ENCODE data around the gene NNT. TPM values are rescaled to one million over a fixed set of nuclear protein-coding genes. Genes with fewer than 3 reads are reported as not detected.

Gene NNT
- total and polyA plus RNA-seq, 3 donors from 2014 or later, result 25.4 to 55.0 (median 32.1) TPM

DNA sequence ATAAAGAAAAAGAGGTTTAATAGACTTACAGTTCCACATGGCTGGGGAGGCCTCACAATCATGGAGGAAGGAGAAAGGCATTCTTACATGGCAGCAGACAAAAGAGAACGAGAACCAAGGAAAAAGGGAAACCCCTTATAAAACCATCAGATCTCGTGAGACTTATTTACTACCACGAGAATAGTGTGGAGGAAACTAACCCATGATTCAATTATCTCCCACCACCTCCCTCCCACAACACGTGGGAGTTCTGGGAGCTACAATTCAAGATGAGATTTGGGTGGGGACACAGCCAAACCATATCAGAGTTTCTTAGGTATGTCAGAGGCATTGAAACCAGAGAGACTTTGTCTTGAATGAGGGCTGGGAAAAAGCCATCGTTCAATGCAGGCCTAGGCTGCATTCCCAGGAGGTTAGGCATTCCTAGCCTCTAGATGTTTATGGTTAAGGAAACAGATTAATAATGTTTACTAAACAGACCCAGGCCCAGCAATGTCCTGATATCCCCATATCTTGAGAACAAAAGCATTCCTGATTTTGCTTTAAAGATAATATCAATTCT lies 38.6 kb upstream of the NNT start:
- TF ChIP-seq, protein P1, sequence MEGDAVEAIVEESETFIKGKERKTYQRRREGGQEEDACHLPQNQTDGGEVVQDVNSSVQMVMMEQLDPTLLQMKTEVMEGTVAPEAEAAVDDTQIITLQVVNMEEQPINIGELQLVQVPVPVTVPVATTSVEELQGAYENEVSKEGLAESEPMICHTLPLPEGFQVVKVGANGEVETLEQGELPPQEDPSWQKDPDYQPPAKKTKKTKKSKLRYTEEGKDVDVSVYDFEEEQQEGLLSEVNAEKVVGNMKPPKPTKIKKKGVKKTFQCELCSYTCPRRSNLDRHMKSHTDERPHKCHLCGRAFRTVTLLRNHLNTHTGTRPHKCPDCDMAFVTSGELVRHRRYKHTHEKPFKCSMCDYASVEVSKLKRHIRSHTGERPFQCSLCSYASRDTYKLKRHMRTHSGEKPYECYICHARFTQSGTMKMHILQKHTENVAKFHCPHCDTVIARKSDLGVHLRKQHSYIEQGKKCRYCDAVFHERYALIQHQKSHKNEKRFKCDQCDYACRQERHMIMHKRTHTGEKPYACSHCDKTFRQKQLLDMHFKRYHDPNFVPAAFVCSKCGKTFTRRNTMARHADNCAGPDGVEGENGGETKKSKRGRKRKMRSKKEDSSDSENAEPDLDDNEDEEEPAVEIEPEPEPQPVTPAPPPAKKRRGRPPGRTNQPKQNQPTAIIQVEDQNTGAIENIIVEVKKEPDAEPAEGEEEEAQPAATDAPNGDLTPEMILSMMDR (IDR thresholded peaks at IDR 0.05), result no peak
- no peak for TF ChIP-seq POLR2A (IDR thresholded peaks at IDR 0.05)
- Histone ChIP-seq H3K4me1 (peaks cover 11% of the 10 kb centered on the region), H3K27me3 (no peaks in the 10 kb centered on the region), H3K4me3 (no peak overlapping the region), H3K9me3 (no peaks in the 10 kb centered on the region), H3K36me3 (ENCODE audit: low read depth, missing control alignments) (no peaks in the 10 kb centered on the region), H3K27ac (no peak overlapping the region)
- intact Hi-C loops (cut with DNase I; ENCODE audit: low total_unique reads), result no loop called here
- no peak for DNase-seq
- 55 to 58% methylated on average over 5 of the region's 5 CpGs for WGBS, 2 donors

GRCh38 chr5:43565043-43565442 lies 37.9 kb upstream of the NNT start:
- H3K27me3 ChIP-seq, result no peaks in the 10 kb centered on the region
- no peak for DNase-seq
- TF ChIP-seq, protein P1 (IDR thresholded peaks at IDR 0.05), result no peak
- TF ChIP-seq POLR2A (IDR thresholded peaks at IDR 0.05), result no peak
- H3K4me3 ChIP-seq, result no peak overlapping the region
- no peaks in the 10 kb centered on the region for H3K9me3 ChIP-seq
- H3K36me3 ChIP-seq (ENCODE audit: low read depth, missing control alignments), result no peaks in the 10 kb centered on the region
- peaks cover 11% of the 10 kb centered on the region for H3K4me1 ChIP-seq
- H3K27ac ChIP-seq, result no peak overlapping the region
- intact Hi-C loops (cut with DNase I; ENCODE audit: low total_unique reads), result no loop called here
- 80 to 86% methylated on average over 5 of the region's 5 CpGs for WGBS, 2 donors

GRCh38 chr5:43567967-43568366 lies 35.0 kb upstream of the NNT start:
- no peak overlapping the region for H3K4me3 ChIP-seq
- H3K9me3 ChIP-seq, result no peaks in the 10 kb centered on the region
- intact Hi-C loops (cut with DNase I; ENCODE audit: low total_unique reads), result no loop called here
- 69 to 71% methylated on average over 3 of the region's 3 CpGs for WGBS, 2 donors
- no peaks in the 10 kb centered on the region for H3K36me3 ChIP-seq (ENCODE audit: low read depth, missing control alignments)
- H3K4me1 ChIP-seq, result peaks cover 8% of the 10 kb centered on the region
- no peak for TF ChIP-seq POLR2A (IDR thresholded peaks at IDR 0.05)
- TF ChIP-seq, protein P1 (IDR thresholded peaks at IDR 0.05), result no peak
- no peak overlapping the region for H3K27ac ChIP-seq
- DNase-seq, result no peak
- H3K27me3 ChIP-seq, result no peaks in the 10 kb centered on the region

- Histone ChIP-seq H3K4me1 (peaks cover 3% of the 10 kb centered on the region), H3K9me3 (no peaks in the 10 kb centered on the region), H3K36me3 (ENCODE audit: low read depth, missing control alignments) (no peaks in the 10 kb centered on the region), H3K27ac (no peak overlapping the region), H3K4me3 (no peak overlapping the region), H3K27me3 (no peaks in the 10 kb centered on the region)
- 82 to 92% methylated on average over 4 of the region's 4 CpGs for WGBS, 2 donors
- no peak for DNase-seq
- intact Hi-C loops (cut with DNase I; ENCODE audit: low total_unique reads), result no loop called here
- TF ChIP-seq, protein P1 (IDR thresholded peaks at IDR 0.05), result no peak
- no peak for TF ChIP-seq POLR2A (IDR thresholded peaks at IDR 0.05)
Observed at GRCh38 chr5:43569236-43569746, 33.7 kb upstream of the NNT start.
